Stimulated activated naive CD8-positive, alpha-beta T cell treated with anti-CD3 and anti-CD28 coated beads, Interleukin-15, Interleukin-2, amounts not matched to agents 100 ng/mL and 50 ng/mL, for 24 hours (primary cell): Measurements from ENCODE around the gene HIPK1.
A peak's percentile ranks its signal among the peaks of the same experiment; 100 is the strongest.

ENCODE experiments used
- H3K27ac Mint-ChIP-seq: one replicate; pipeline ENCODE4 v1.8.0; 2021; ENCODE audit warnings: mild to moderate bottlenecking, mixed read lengths
- H3K27me3 Mint-ChIP-seq: one replicate; pipeline ENCODE4 v1.8.0; 2021; ENCODE audit warnings: mixed read lengths
- H3K36me3 Mint-ChIP-seq: one replicate; pipeline ENCODE4 v1.8.0; 2021; ENCODE audit warnings: low read depth, mixed read lengths
- H3K4me1 Mint-ChIP-seq: one replicate; pipeline ENCODE4 v1.8.0; 2021; ENCODE audit warnings: low read depth, mixed read lengths
- H3K4me3 Mint-ChIP-seq: one replicate; pipeline ENCODE4 v1.8.0; 2021; ENCODE audit warnings: mild to moderate bottlenecking, mixed read lengths
- H3K9me3 Mint-ChIP-seq: one replicate; pipeline ENCODE4 v1.8.0; 2021; ENCODE audit warnings: mixed read lengths

HIPK1 gene

GRCh38 chr1:113929750-113930498 is 800 bp downstream of the HIPK1 start:
- H3K4me1 Mint-ChIP-seq, result peaks cover 64% of the 10 kb centered on the region
- H3K36me3 Mint-ChIP-seq, result peaks cover 19% of the 10 kb centered on the region
- peak overlapping the region; percentile 99 for H3K27ac Mint-ChIP-seq
- H3K27me3 Mint-ChIP-seq, result no peaks in the 10 kb centered on the region
- H3K9me3 Mint-ChIP-seq, result no peaks in the 10 kb centered on the region
- H3K4me3 Mint-ChIP-seq, result peak overlapping the region; percentile 98

- no peaks in the 10 kb centered on the region for H3K9me3 Mint-ChIP-seq
- peaks cover 26% of the 10 kb centered on the region for H3K36me3 Mint-ChIP-seq
- H3K4me1 Mint-ChIP-seq, result peaks cover 71% of the 10 kb centered on the region
- H3K4me3 Mint-ChIP-seq, result peak overlapping the region; percentile 98
- H3K27ac Mint-ChIP-seq, result peak overlapping the region; percentile 99
- no peaks in the 10 kb centered on the region for H3K27me3 Mint-ChIP-seq
These were observed 1.5 kb downstream of the HIPK1 start for GRCh38 chr1:113930499-113931161.

- Mint-ChIP-seq H3K4me3 (peak overlapping the region; percentile 98), H3K36me3 (peaks cover 30% of the 10 kb centered on the region), H3K4me1 (peaks cover 79% of the 10 kb centered on the region), H3K27me3 (no peaks in the 10 kb centered on the region), H3K27ac (peak overlapping the region; percentile 99), H3K9me3 (no peaks in the 10 kb centered on the region)
These were observed 2.3 kb downstream of the HIPK1 start for GRCh38 chr1:113931451-113931851.

- Mint-ChIP-seq H3K36me3 (peaks cover 37% of the 10 kb centered on the region), H3K27me3 (no peaks in the 10 kb centered on the region), H3K9me3 (no peaks in the 10 kb centered on the region), H3K4me3 (peak overlapping the region; percentile 98), H3K27ac (peak overlapping the region; percentile 99), H3K4me1 (peaks cover 89% of the 10 kb centered on the region)
These were observed 4.9 kb downstream of the HIPK1 start for GRCh38 chr1:113934006-113934405.

GRCh38 chr1:113934511-113935055 is 5.5 kb downstream of the HIPK1 start:
- H3K27me3 Mint-ChIP-seq, result no peaks in the 10 kb centered on the region
- peaks cover 42% of the 10 kb centered on the region for H3K36me3 Mint-ChIP-seq
- peak overlapping the region; percentile 99 for H3K27ac Mint-ChIP-seq
- H3K4me3 Mint-ChIP-seq, result peak overlapping the region; percentile 98
- H3K4me1 Mint-ChIP-seq, result peaks cover 95% of the 10 kb centered on the region
- no peaks in the 10 kb centered on the region for H3K9me3 Mint-ChIP-seq

GRCh38 chr1:113935176-113935575 is 6.1 kb downstream of the HIPK1 start:
- H3K4me3 Mint-ChIP-seq, result no peak overlapping the region
- peak overlapping the region; percentile 42 for H3K27ac Mint-ChIP-seq
- H3K36me3 Mint-ChIP-seq, result peaks cover 44% of the 10 kb centered on the region
- no peaks in the 10 kb centered on the region for H3K9me3 Mint-ChIP-seq
- H3K4me1 Mint-ChIP-seq, result peaks cover 100% of the 10 kb centered on the region
- no peaks in the 10 kb centered on the region for H3K27me3 Mint-ChIP-seq

- Mint-ChIP-seq H3K36me3 (peaks cover 52% of the 10 kb centered on the region), H3K4me1 (peaks cover 100% of the 10 kb centered on the region), H3K4me3 (peak overlapping the region; percentile 21), H3K27ac (peak overlapping the region; percentile 0), H3K27me3 (no peaks in the 10 kb centered on the region), H3K9me3 (no peaks in the 10 kb centered on the region)
These were observed 6.8 kb downstream of the HIPK1 start for GRCh38 chr1:113935970-113936369.

GRCh38 chr1:113937146-113937545 is 8.0 kb downstream of the HIPK1 start:
- Mint-ChIP-seq H3K27ac (peak overlapping the region; percentile 81), H3K36me3 (peaks cover 60% of the 10 kb centered on the region), H3K27me3 (no peaks in the 10 kb centered on the region), H3K9me3 (no peaks in the 10 kb centered on the region), H3K4me1 (peaks cover 96% of the 10 kb centered on the region), H3K4me3 (peak overlapping the region; percentile 1)

- H3K27ac Mint-ChIP-seq, result peak overlapping the region; percentile 81
- H3K36me3 Mint-ChIP-seq, result peaks cover 59% of the 10 kb centered on the region
- no peaks in the 10 kb centered on the region for H3K27me3 Mint-ChIP-seq
- H3K4me3 Mint-ChIP-seq, result no peak overlapping the region
- no peaks in the 10 kb centered on the region for H3K9me3 Mint-ChIP-seq
- peaks cover 91% of the 10 kb centered on the region for H3K4me1 Mint-ChIP-seq
These were observed 9.1 kb downstream of the HIPK1 start for GRCh38 chr1:113938192-113938591.

GRCh38 chr1:113940365-113941244 is 11.5 kb downstream of the HIPK1 start:
- Mint-ChIP-seq H3K4me3 (peak overlapping the region; percentile 77), H3K9me3 (no peaks in the 10 kb centered on the region), H3K27ac (peak overlapping the region; percentile 88), H3K27me3 (no peaks in the 10 kb centered on the region), H3K36me3 (peaks cover 60% of the 10 kb centered on the region), H3K4me1 (peaks cover 78% of the 10 kb centered on the region)

GRCh38 chr1:113941245-113941559 is 12.1 kb downstream of the HIPK1 start:
- Mint-ChIP-seq H3K9me3 (no peaks in the 10 kb centered on the region), H3K4me3 (peak overlapping the region; percentile 77), H3K4me1 (peaks cover 78% of the 10 kb centered on the region), H3K27ac (peak overlapping the region; percentile 88), H3K27me3 (no peaks in the 10 kb centered on the region), H3K36me3 (peaks cover 56% of the 10 kb centered on the region)

- Mint-ChIP-seq H3K4me1 (peaks cover 78% of the 10 kb centered on the region), H3K27ac (no peak overlapping the region), H3K4me3 (no peak overlapping the region), H3K9me3 (no peaks in the 10 kb centered on the region), H3K27me3 (no peaks in the 10 kb centered on the region), H3K36me3 (peaks cover 53% of the 10 kb centered on the region)
These were observed 13.4 kb downstream of the HIPK1 start for GRCh38 chr1:113942527-113942926.

GRCh38 chr1:113943028-113943811 is 14.1 kb downstream of the HIPK1 start:
- no peak overlapping the region for H3K4me3 Mint-ChIP-seq
- H3K27ac Mint-ChIP-seq, result peak overlapping the region; percentile 29
- H3K27me3 Mint-ChIP-seq, result no peaks in the 10 kb centered on the region
- H3K36me3 Mint-ChIP-seq, result peaks cover 50% of the 10 kb centered on the region
- H3K9me3 Mint-ChIP-seq, result no peaks in the 10 kb centered on the region
- H3K4me1 Mint-ChIP-seq, result peaks cover 78% of the 10 kb centered on the region

GRCh38 chr1:113945329-113945728 is 16.2 kb downstream of the HIPK1 start:
- H3K4me1 Mint-ChIP-seq, result peaks cover 76% of the 10 kb centered on the region
- H3K4me3 Mint-ChIP-seq, result no peak overlapping the region
- no peak overlapping the region for H3K27ac Mint-ChIP-seq
- H3K9me3 Mint-ChIP-seq, result no peaks in the 10 kb centered on the region
- H3K36me3 Mint-ChIP-seq, result peaks cover 45% of the 10 kb centered on the region
- no peaks in the 10 kb centered on the region for H3K27me3 Mint-ChIP-seq
